Measurements from ENCODE around the gene NDUFB3.
A peak's percentile ranks its signal among the peaks of the same experiment; 100 is the strongest.

The NDUFB3 gene

GRCh38 chr2:201126308-201127151 is 54.7 kb downstream of the NDUFB3 start:
- H4K20me1 ChIP-seq (ENCODE audit: insufficient read depth, low read length), result no peaks in the 10 kb centered on the region
- peak overlapping the region; percentile 97 for H3K9ac ChIP-seq (ENCODE audit: low read length)
- H3K4me2 ChIP-seq (ENCODE audit: low read depth, low read length), result peak overlapping the region; percentile 73
- no peak overlapping the region for H2AFZ ChIP-seq (ENCODE audit: low read length)
- peak; percentile 79 for DNase-seq
- H3K36me3 ChIP-seq (replicated peaks; ENCODE audit: insufficient read depth, low read length), result no peaks in the 10 kb centered on the region
- H3K4me3 ChIP-seq (ENCODE audit: low read length), result peak overlapping the region; percentile 54
- no peak for TF ChIP-seq CTCF (IDR thresholded peaks at IDR 0.05; ENCODE audit: low read length)
- no peak for TF ChIP-seq EZH2 (optimal IDR thresholded peaks at IDR 0.05; ENCODE audit: low read depth, low read length)
- TF ChIP-seq EZH2phosphoT487 (IDR thresholded peaks at IDR 0.05; ENCODE audit: low read length), result no peak
- H3K9me3 ChIP-seq (replicated peaks; ENCODE audit: insufficient read depth, low read length), result no peaks in the 10 kb centered on the region
- H3K4me1 ChIP-seq (ENCODE audit: low read length), result peaks cover 86% of the 10 kb centered on the region
- H3K27ac ChIP-seq (ENCODE audit: low read length), result peak overlapping the region; percentile 96
- H3F3A ChIP-seq (ENCODE audit: insufficient read depth, low read length), result peaks cover 82% of the 10 kb centered on the region
- no peaks in the 10 kb centered on the region for H3K9me2 ChIP-seq (replicated peaks; ENCODE audit: insufficient read depth, low read length)
- H3K79me2 ChIP-seq (ENCODE audit: low read length), result peaks cover 86% of the 10 kb centered on the region
- H3K27me3 ChIP-seq (replicated peaks; ENCODE audit: insufficient read depth, low read length), result no peaks in the 10 kb centered on the region

- H3K27me3 ChIP-seq (replicated peaks; ENCODE audit: insufficient read depth, low read length), result no peaks in the 10 kb centered on the region
- no peak overlapping the region for H2AFZ ChIP-seq (ENCODE audit: low read length)
- H3K9me3 ChIP-seq (replicated peaks; ENCODE audit: insufficient read depth, low read length), result no peaks in the 10 kb centered on the region
- H3K9me2 ChIP-seq (replicated peaks; ENCODE audit: insufficient read depth, low read length), result no peaks in the 10 kb centered on the region
- peak; percentile 45 for DNase-seq
- peak overlapping the region; percentile 97 for H3K9ac ChIP-seq (ENCODE audit: low read length)
- H3K4me1 ChIP-seq (ENCODE audit: low read length), result peaks cover 86% of the 10 kb centered on the region
- H3K79me2 ChIP-seq (ENCODE audit: low read length), result peaks cover 86% of the 10 kb centered on the region
- peak overlapping the region; percentile 54 for H3K4me3 ChIP-seq (ENCODE audit: low read length)
- H3F3A ChIP-seq (ENCODE audit: insufficient read depth, low read length), result peaks cover 76% of the 10 kb centered on the region
- H3K4me2 ChIP-seq (ENCODE audit: low read depth, low read length), result peak overlapping the region; percentile 73
- no peaks in the 10 kb centered on the region for H4K20me1 ChIP-seq (ENCODE audit: insufficient read depth, low read length)
- H3K36me3 ChIP-seq (replicated peaks; ENCODE audit: insufficient read depth, low read length), result no peaks in the 10 kb centered on the region; the same call in 1 of the 2 replicates
- H3K27ac ChIP-seq (ENCODE audit: low read length), result peak overlapping the region; percentile 96
- TF ChIP-seq EZH2 (optimal IDR thresholded peaks at IDR 0.05; ENCODE audit: low read depth, low read length) (no peak), EZH2phosphoT487 (IDR thresholded peaks at IDR 0.05; ENCODE audit: low read length) (no peak), CTCF (IDR thresholded peaks at IDR 0.05; ENCODE audit: low read length) (no peak)
Measured at GRCh38 chr2:201127152-201127511, 55.3 kb downstream of the NDUFB3 start.

GRCh38 chr2:201127570-201127969 is 55.8 kb downstream of the NDUFB3 start:
- Histone ChIP-seq H3K36me3 (replicated peaks; ENCODE audit: insufficient read depth, low read length) (no peaks in the 10 kb centered on the region; the same call in 1 of the 2 replicates), H3K4me2 (ENCODE audit: low read depth, low read length) (peak overlapping the region; percentile 73), H3K9me2 (replicated peaks; ENCODE audit: insufficient read depth, low read length) (no peaks in the 10 kb centered on the region), H3K9me3 (replicated peaks; ENCODE audit: insufficient read depth, low read length) (no peaks in the 10 kb centered on the region), H4K20me1 (ENCODE audit: insufficient read depth, low read length) (no peaks in the 10 kb centered on the region), H2AFZ (ENCODE audit: low read length) (no peak overlapping the region), H3F3A (ENCODE audit: insufficient read depth, low read length) (peaks cover 72% of the 10 kb centered on the region), H3K27ac (ENCODE audit: low read length) (peak overlapping the region; percentile 96), H3K4me3 (ENCODE audit: low read length) (peak overlapping the region; percentile 54), H3K79me2 (ENCODE audit: low read length) (peaks cover 85% of the 10 kb centered on the region), H3K4me1 (ENCODE audit: low read length) (peaks cover 84% of the 10 kb centered on the region), H3K9ac (ENCODE audit: low read length) (peak overlapping the region; percentile 97), H3K27me3 (replicated peaks; ENCODE audit: insufficient read depth, low read length) (no peaks in the 10 kb centered on the region)
- TF ChIP-seq EZH2phosphoT487 (IDR thresholded peaks at IDR 0.05; ENCODE audit: low read length) (no peak), EZH2 (optimal IDR thresholded peaks at IDR 0.05; ENCODE audit: low read depth, low read length) (no peak), CTCF (IDR thresholded peaks at IDR 0.05; ENCODE audit: low read length) (no peak)
- peak; percentile 52 for DNase-seq
